Muscle of arm (tissue), 12 donors: ENCODE data around the gene RNF126. TPM values are rescaled to one million over a fixed set of nuclear protein-coding genes. Genes with fewer than 3 reads are reported as not detected.
A peak's percentile ranks its signal among the peaks of the same experiment; 100 is the strongest.
"Not testable (repeated sequence)": the region's sequence is repeated elsewhere in the genome, so short reads cannot be mapped to it uniquely, and the experiment has no call there.

Experiments
- DNase-seq: peaks from one replicate; pipeline ENCODE4 v3.0.0-alpha.2; 2013
- polyA plus RNA-seq, 12 donors: library from polyadenylated mRNA; unstranded; fragments of 120-200 nt; gene quantifications; one replicate each; pipeline ENCODE4 v1.2.1, GENCODE V29; 2013; ENCODE audit not compliant: insufficient read length in 12 of 12

RNF126 gene
- polyA plus RNA-seq, 12 donors: 17.8 to 52.8 (median 19.0) TPM; not detected in 1

DNA sequence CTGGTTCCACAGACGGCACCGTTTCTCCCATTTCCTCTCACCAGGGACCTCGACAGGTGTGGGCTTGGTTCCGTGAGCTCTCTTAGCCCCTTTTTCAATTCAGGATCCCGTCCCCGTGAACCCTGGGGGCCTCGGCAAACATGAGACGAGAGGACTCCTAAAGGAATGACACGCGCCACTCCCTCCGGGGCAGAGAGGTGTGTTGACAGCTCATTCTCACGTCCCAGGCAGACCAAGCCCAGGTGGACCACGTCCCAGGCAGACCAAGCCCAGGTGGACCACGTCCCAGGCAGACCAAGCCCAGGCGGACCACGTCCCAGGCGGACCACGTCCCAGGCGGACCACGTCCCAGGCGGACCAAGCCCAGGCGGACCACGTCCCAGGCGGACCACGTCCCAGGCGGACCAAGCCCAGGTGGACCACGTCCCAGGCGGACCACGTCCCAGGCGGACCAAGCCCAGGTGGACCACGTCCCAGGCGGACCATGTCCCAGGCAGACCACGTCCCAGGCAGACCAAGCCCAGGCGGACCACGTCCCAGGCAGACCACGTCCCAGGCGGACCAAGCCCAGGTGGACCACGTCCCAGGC is 4.1 kb upstream of the RNF126 start:
- DNase-seq: not testable (repeated sequence)

GRCh38 chr19:664913-665443 is 2.0 kb upstream of the RNF126 start:
- peak; percentile 87 for DNase-seq

DNA sequence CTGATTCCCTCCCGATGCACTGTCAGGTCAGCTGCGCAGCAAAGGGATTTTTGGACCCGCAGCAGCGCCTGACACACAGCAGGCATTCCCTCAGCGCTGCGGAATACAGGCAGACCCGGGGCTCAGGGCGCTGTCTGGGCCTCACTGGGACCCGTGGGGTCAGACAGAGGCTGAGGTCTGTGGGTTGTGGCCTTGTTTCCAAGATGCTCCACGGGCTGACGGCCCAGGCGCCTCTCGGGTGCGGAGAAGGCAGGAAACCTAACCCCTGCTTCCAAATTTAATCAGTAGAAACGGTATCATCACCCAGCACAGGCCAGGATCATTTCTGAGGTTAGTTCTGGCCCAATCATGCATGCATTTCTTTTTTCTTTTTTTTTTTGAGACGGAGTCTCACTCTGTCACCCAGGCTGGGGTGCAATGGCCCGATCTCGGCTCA is 686 bp upstream of the RNF126 start:
- DNase-seq: no peak

DNA sequence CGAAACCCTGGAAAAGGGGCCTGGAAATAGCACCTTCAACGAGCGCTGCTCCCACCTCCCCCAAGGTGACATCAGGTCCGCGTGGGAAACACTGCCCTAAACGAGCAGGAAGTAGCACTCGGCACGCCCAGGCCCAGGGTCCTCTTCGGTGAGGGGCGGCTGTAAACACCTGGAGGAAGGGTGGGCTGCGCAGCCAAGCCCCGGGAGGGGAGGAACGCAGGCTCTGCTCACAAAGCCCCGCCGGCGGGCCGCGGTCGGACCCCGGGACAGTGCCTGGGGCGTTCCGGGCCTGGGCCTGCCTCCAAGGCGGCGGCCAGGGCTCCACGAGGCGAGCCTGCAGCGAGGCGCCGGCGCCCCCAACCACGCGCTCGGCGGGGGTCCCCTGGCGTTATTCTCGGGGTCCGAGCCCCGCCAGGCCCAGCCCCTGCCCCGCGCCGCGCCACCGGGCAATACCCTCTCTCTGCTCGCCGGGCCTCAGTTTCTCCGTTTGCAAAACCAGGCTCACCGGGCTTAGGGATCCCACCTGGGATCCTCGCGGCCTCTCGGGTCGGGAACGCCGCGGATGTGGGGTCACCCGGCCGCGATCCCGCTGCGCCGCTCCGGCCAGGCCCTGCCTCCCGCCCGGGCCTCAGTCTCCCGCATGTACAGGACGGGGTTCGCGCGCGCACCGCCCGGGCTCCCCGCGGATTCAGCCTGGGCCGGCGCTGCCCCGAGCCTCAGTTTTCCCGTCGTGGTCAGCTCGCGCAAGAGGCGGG is 630 bp downstream of the RNF126 start:
- DNase-seq: no peak

- DNase-seq: no peak
Measured at GRCh38 chr19:661427-662196, 1.4 kb downstream of the RNF126 start.

- no peak for DNase-seq
Measured at GRCh38 chr19:660793-661426, 2.1 kb downstream of the RNF126 start.

DNA sequence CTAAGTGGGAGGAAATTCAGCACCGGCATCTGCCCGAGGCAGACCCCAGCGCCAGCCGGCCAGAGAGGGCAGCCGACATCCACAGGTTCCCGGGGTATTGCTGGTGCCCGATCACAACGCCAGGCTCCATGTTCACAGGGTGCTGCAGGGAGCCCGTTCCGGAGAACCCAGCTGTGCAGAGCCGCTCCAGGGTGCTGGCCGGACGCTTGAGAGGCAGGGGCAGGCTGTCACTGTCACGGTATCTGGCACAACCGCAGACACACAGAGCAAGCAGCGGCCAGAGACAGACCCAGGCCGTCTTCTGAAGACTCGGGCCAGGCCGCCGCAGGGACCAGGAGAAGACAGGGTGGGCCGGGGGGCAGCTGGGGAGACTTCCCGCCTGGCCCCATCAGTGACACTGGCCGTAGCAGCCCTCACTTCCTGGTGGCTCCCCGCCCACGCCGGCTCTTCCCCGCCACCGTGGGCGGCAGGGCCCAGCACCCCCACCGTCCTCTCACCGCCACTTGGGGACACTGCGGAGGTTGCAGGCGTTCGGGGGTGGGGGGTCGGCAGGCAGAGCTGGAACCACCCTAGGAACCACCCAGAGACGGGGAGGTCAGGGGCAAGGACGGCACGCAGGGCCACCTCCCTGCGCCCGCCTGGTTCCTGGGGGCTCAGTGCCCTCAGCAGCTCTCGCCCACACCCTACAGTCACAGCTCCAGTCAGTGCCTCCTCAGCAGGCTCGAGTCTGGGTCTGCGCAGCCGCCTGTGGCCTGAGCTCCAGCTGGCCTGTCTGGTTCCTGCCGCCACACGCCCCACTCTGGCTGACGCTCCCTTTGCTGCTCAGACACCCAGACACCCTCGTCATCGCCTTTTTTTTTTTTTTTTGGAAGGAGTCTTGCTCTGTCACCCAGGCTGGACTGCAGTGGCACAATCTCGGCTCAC is 3.8 kb downstream of the RNF126 start:
- DNase-seq: no peak

GRCh38 chr19:658059-658839 is 4.8 kb downstream of the RNF126 start:
- no peak for DNase-seq

- DNase-seq: no peak
Measured at GRCh38 chr19:657611-658010, 5.4 kb downstream of the RNF126 start.

DNA sequence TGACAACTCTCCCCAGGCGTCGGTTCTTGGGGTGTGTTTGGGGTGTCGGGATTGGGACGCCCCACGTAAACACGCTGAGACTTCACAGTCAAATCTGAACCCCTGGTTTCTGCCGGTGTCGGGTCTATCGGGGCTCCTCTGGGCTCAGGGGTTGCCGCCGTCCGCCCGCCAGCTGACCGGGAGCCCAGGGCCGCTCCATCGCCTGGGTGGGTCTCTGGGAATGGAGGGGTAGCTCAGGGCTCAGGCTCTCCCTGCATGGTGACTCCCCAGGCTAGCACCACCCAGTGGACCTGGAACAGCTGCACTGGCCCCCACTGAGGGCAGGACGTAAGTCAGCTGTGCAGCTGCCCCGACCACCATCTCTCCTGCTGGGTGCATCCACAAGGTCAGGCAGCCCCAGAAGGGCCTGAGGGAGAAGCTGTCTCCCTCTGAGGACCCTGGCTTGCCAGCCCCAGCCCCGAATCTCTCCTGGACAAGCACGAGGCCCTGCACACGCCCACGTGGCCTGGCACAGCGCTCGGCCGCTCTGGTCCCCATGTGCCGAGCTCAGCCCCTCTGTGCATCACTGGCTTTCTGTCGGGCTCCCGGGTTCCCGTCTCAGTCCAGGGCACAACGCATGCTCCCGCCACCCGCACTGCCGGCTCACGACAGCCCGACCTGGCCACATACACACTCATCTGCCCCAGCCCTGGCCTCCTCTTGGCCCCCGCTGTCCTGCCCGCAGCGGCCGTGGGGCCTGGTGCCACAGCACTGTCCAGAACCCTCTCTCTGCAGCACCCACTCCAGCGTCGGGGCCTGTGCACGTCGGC is 6.1 kb downstream of the RNF126 start:
- no peak for DNase-seq

- DNase-seq: no peak
Measured at GRCh38 chr19:655691-656090, 7.3 kb downstream of the RNF126 start.

DNA sequence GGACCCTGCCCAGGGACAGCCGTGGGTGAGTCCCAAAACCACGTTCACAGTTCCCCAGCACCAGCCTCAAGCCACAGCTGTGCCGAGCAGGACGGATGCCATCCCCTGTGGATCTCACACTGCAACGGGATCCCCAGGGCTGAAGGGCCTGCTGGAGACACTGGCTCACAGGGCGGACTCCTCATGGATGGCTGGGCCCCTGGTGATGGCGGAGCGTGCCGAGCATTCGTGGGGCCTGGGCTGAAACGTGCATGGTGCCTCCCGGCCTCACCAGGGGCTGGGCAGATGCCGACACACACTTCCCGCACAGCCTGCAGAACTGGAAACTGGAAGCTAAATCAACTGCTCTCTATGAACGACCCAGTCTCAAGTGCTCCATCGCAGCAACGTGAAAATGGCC is 9.6 kb downstream of the RNF126 start:
- DNase-seq: no peak

- no peak for DNase-seq
Measured at GRCh38 chr19:652467-653389, 10.3 kb downstream of the RNF126 start.

GRCh38 chr19:651991-652390 is 11.0 kb downstream of the RNF126 start:
- DNase-seq: no peak

DNA sequence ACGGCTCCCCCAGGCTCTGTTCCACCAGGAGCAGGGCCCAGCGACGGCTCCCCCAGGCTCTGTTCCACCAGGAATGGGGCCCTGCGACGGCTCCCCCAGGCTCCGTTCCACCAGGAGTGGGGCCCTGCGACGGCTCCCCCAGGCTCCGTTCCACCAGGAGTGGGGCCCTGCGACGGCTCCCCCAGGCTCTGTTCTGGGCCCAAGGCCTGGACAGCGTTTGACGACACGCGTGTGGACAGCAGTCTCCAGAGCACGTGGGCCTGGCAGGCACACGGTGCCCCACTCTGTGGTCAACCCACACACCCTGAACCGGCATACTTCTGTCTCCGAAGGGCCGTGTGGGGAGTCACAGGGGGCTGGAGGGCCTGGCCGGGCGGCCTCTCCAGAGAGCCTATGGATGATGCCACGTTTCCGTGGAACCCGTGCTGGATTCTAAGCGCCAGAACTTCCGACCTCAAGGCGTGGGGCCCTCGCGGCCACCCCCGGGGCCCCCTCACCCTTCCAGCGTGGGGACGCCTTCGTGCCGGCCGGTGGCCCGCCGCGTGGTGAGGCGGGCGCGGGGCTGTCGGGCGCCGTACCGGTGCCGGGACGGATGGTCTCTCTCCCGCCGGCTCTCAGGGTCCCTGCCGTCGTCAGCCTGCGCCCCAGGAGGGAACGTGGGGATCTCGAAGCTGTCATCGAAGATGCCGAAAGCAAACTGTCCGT is 11.7 kb downstream of the RNF126 start:
- no peak for DNase-seq

DNA sequence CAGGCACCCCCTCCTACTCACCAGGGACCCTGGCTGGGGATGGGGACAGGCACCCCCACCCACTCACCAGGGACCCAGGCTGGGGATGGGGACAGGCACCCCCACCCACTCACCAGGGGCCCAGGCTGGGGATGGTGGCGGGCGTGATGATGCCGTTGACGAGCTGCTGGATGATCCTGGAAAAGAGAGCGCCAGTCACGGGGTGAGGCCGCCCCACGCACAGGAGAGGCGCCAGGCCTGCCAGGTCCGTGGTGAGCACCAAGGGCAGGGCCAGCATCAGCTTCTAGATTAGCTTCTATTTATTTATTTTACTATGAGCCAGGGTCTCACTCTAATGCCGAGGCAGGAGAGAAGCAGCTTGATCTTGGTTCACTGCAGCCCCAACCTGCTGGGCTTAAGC is 12.9 kb downstream of the RNF126 start:
- no peak for DNase-seq
